ENCODE results near the gene COPS3.

DNA sequence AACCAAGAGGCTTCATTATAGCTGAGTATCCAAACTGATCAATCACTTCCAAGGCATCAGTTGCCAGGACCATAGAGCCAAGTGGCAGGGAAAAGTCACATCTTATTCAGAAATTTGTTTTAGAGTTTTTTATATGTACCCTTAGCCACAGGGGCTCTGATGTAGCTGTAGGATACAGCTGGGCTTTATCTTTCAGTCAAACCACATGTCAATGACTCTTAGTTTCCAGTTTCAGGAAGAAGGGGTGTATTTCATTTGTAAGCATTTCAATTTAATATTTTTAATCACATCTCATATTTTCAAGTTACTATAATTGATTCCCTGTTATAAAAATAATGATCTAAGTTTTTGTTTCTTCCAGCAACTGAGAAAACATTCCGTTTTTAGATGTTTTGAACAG lies 41.2 kb downstream of the COPS3 start:
- TF ChIP-seq CREB1 (IDR thresholded peaks at IDR 0.05; ENCODE audit: low read depth), result no peak
- no peak for TF ChIP-seq EP300 (IDR thresholded peaks at IDR 0.05; ENCODE audit: borderline replicate concordance)
- TF ChIP-seq RAD21 (IDR thresholded peaks at IDR 0.05; ENCODE audit: low read depth), result no peak
- no peak for TF ChIP-seq ZBTB7A (IDR thresholded peaks at IDR 0.05; ENCODE audit: low read depth)
- TF ChIP-seq YY1 (IDR thresholded peaks at IDR 0.05; ENCODE audit: low read depth), result no peak
- TF ChIP-seq NFIC (IDR thresholded peaks at IDR 0.05), result no peak
- TF ChIP-seq, protein P1, sequence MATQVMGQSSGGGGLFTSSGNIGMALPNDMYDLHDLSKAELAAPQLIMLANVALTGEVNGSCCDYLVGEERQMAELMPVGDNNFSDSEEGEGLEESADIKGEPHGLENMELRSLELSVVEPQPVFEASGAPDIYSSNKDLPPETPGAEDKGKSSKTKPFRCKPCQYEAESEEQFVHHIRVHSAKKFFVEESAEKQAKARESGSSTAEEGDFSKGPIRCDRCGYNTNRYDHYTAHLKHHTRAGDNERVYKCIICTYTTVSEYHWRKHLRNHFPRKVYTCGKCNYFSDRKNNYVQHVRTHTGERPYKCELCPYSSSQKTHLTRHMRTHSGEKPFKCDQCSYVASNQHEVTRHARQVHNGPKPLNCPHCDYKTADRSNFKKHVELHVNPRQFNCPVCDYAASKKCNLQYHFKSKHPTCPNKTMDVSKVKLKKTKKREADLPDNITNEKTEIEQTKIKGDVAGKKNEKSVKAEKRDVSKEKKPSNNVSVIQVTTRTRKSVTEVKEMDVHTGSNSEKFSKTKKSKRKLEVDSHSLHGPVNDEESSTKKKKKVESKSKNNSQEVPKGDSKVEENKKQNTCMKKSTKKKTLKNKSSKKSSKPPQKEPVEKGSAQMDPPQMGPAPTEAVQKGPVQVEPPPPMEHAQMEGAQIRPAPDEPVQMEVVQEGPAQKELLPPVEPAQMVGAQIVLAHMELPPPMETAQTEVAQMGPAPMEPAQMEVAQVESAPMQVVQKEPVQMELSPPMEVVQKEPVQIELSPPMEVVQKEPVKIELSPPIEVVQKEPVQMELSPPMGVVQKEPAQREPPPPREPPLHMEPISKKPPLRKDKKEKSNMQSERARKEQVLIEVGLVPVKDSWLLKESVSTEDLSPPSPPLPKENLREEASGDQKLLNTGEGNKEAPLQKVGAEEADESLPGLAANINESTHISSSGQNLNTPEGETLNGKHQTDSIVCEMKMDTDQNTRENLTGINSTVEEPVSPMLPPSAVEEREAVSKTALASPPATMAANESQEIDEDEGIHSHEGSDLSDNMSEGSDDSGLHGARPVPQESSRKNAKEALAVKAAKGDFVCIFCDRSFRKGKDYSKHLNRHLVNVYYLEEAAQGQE (IDR thresholded peaks at IDR 0.05; ENCODE audit: low read depth), result no peak
- no peak for TF ChIP-seq TAF1 (IDR thresholded peaks at IDR 0.05; ENCODE audit: low read depth)
- TF ChIP-seq, protein P2, sequence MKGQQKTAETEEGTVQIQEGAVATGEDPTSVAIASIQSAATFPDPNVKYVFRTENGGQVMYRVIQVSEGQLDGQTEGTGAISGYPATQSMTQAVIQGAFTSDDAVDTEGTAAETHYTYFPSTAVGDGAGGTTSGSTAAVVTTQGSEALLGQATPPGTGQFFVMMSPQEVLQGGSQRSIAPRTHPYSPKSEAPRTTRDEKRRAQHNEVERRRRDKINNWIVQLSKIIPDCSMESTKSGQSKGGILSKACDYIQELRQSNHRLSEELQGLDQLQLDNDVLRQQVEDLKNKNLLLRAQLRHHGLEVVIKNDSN (IDR thresholded peaks at IDR 0.05), result no peak
- TF ChIP-seq CEBPB (IDR thresholded peaks at IDR 0.05), result no peak
- TF ChIP-seq, protein P3, sequence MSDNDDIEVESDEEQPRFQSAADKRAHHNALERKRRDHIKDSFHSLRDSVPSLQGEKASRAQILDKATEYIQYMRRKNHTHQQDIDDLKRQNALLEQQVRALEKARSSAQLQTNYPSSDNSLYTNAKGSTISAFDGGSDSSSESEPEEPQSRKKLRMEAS (IDR thresholded peaks at IDR 0.05), result no peak
